Measurements from ENCODE around the gene MANBA.

MANBA gene

GRCh38 chr4:102760645-102761295, at the start of gene MANBA:
MANBA (minus strand) TSS chr4:102760968; CDS start chr4:102760894, 74 bp downstream.
- peak within 1 kb of the TSS; percentile 75 for H3K4me3 ChIP-seq (replicated peaks; ENCODE audit: low read depth, low read length)
- no peak for TF ChIP-seq CTCF (IDR thresholded peaks at IDR 0.05; ENCODE audit: low read length, missing control alignments)
- DNase-seq (ENCODE audit: low read depth): peak; percentile 71

- TF ChIP-seq CTCF (IDR thresholded peaks at IDR 0.05; ENCODE audit: low read length, missing control alignments): no peak
- DNase-seq (ENCODE audit: low read depth): no peak
- no peak overlapping the region for H3K4me3 ChIP-seq (replicated peaks; ENCODE audit: low read depth, low read length)
These were observed 48.9 kb upstream of the MANBA start for GRCh38 chr4:102809691-102810090.

- no peak for TF ChIP-seq CTCF (IDR thresholded peaks at IDR 0.05; ENCODE audit: low read length, missing control alignments)
- peak; percentile 29 for DNase-seq (ENCODE audit: low read depth)
- H3K4me3 ChIP-seq (replicated peaks; ENCODE audit: low read depth, low read length): no peak overlapping the region
These were observed 48.4 kb upstream of the MANBA start for GRCh38 chr4:102809190-102809589.

- no peak overlapping the region for H3K4me3 ChIP-seq (replicated peaks; ENCODE audit: low read depth, low read length)
- DNase-seq (ENCODE audit: low read depth): no peak
- TF ChIP-seq CTCF (IDR thresholded peaks at IDR 0.05; ENCODE audit: low read length, missing control alignments): no peak
These were observed 47.2 kb upstream of the MANBA start for GRCh38 chr4:102808009-102808408.

GRCh38 chr4:102807345-102807744, 46.6 kb upstream of the MANBA start:
- TF ChIP-seq CTCF (IDR thresholded peaks at IDR 0.05; ENCODE audit: low read length, missing control alignments): no peak

GRCh38 chr4:102799816-102800215, 39.0 kb upstream of the MANBA start:
- peak; percentile 27 for DNase-seq (ENCODE audit: low read depth)
- TF ChIP-seq CTCF (IDR thresholded peaks at IDR 0.05; ENCODE audit: low read length, missing control alignments): no peak
- H3K4me3 ChIP-seq (replicated peaks; ENCODE audit: low read depth, low read length): no peak overlapping the region

More at GRCh38 chr4:102807345-102807744, 46.6 kb upstream of the MANBA start:
- H3K4me3 ChIP-seq (replicated peaks; ENCODE audit: low read depth, low read length): no peak overlapping the region
- no peak for DNase-seq (ENCODE audit: low read depth)

- DNase-seq (ENCODE audit: low read depth): no peak
- no peak for TF ChIP-seq CTCF (IDR thresholded peaks at IDR 0.05; ENCODE audit: low read length, missing control alignments)
- no peak overlapping the region for H3K4me3 ChIP-seq (replicated peaks; ENCODE audit: low read depth, low read length)
These were observed 34.2 kb upstream of the MANBA start for GRCh38 chr4:102794999-102795398.
